ENCODE measurements around the gene PARD3.
"Not testable (repeated sequence)": the region's sequence is repeated elsewhere in the genome, so short reads cannot be mapped to it uniquely, and the experiment has no call there.

PARD3 gene

GRCh38 chr10:34081347-34081743 is 733.8 kb downstream of the PARD3 start:
- no peak for FAIRE-seq
- DNase-seq (ENCODE audit: insufficient read length, low spot score), result no peak

- DNase-seq (ENCODE audit: insufficient read length, low spot score) (no peak), FAIRE-seq (no peak)
These were observed 734.4 kb downstream of the PARD3 start for GRCh38 chr10:34080485-34081346.

GRCh38 chr10:34079702-34080484 is 735.2 kb downstream of the PARD3 start:
- peak; percentile 71 for FAIRE-seq
- DNase-seq (ENCODE audit: insufficient read length, low spot score), result no peak

- DNase-seq (ENCODE audit: insufficient read length, low spot score) (no peak), FAIRE-seq (no peak)
These were observed 736.2 kb downstream of the PARD3 start for GRCh38 chr10:34078745-34079470.

GRCh38 chr10:34078017-34078744 is 736.9 kb downstream of the PARD3 start:
- no peak for DNase-seq (ENCODE audit: insufficient read length, low spot score)
- FAIRE-seq, result no peak

GRCh38 chr10:34076443-34076842 is 738.7 kb downstream of the PARD3 start:
- DNase-seq (ENCODE audit: insufficient read length, low spot score), result no peak
- no peak for FAIRE-seq

- DNase-seq (ENCODE audit: insufficient read length, low spot score), result no peak
- no peak for FAIRE-seq
These were observed 739.7 kb downstream of the PARD3 start for GRCh38 chr10:34075254-34075926.

- DNase-seq (ENCODE audit: insufficient read length, low spot score) (no peak), FAIRE-seq (no peak)
These were observed 741.0 kb downstream of the PARD3 start for GRCh38 chr10:34074051-34074450.

GRCh38 chr10:34067741-34068140 is 747.4 kb downstream of the PARD3 start:
- DNase-seq (ENCODE audit: insufficient read length, low spot score); FAIRE-seq: not testable (repeated sequence)

- no peak for DNase-seq (ENCODE audit: insufficient read length, low spot score)
- no peak for FAIRE-seq
These were observed 751.5 kb downstream of the PARD3 start for GRCh38 chr10:34063592-34063991.

GRCh38 chr10:34061841-34062240 is 753.3 kb downstream of the PARD3 start:
- DNase-seq (ENCODE audit: insufficient read length, low spot score), result no peak
- FAIRE-seq, result no peak
